HepG2 (cell line): ENCODE data around the gene TRAPPC3. TPM values are rescaled to one million over a fixed set of nuclear protein-coding genes. Genes with fewer than 3 reads are reported as not detected.

ENCODE experiments used
- ATAC-seq: fragments of 200-7000 bp; cut with Tn5 transposase; 3 replicates; pipeline ENCODE4 v1.9.1; 2020; ENCODE audit warnings: mild to moderate bottlenecking, moderate library complexity
- BruUV-seq: library from RNA; stranded (reverse); fragments of 400-500 nt; replicated peaks from 2 replicates; lab custom pipeline; 2021; lab: Mats Ljungman, UMichigan
- CTCF ChIA-PET: fragments of 300-600 bp; formaldehyde crosslinking; extraction: SDS; loops from one replicate; lab custom pipeline; 2021; ENCODE audit warnings: low total read pairs, inconsistent platforms, low intra/inter-chr PET ratio; lab: Yijun Ruan, JAX
- POLR2A ChIA-PET: fragments of 350-600 bp; sonication (Branson Sonifier 250); formaldehyde crosslinking; loops from one replicate; lab custom pipeline; 2020; ENCODE audit warnings: antibody characterized with exemption, inconsistent platforms; lab: Yijun Ruan, JAX
- DNase-seq: peaks from one replicate; pipeline ENCODE4 v3.0.0-alpha.2; 2015; ENCODE audit warnings: low spot score
- FAIRE-seq: peaks from 3 replicates; lab custom pipeline; 2011; peaks lifted over from hg19 to GRCh38; lab: Jason Lieb, UNC
- H2AFZ ChIP-seq: one replicate; pipeline ENCODE4 v1.6.1; 2011; ENCODE audit warnings: low read length, inconsistent platforms
- H3K27ac ChIP-seq: fragments of 300-600 bp; 3 replicates; pipeline ENCODE4 v1.8.0; 2011; ENCODE audit warnings: mixed run types, mild to moderate bottlenecking, mixed read lengths, low read length, inconsistent platforms; ENCODE audit not compliant: insufficient read depth; ENCODE audit errors: extremely low read length
- H3K27me3 ChIP-seq, 2 experiments: fragments of 200-600 bp in 1 of 2; 2 replicates in 1 of 2; 3 replicates in 1 of 2; pipeline versions ENCODE4 v1.6.0 to v1.8.0; 2011; ENCODE audit warnings: low read length in 2 of 2, mild to moderate bottlenecking in 2 of 2, moderate library complexity in 2 of 2, inconsistent platforms in 1 of 2; ENCODE audit not compliant: insufficient read depth in 2 of 2, control insufficient read depth in 1 of 2
- H3K36me3 ChIP-seq, 2 experiments: fragments of 200-600 bp in 1 of 2; replicated peaks in 1 of 2; 2 replicates in 1 of 2; 3 replicates in 1 of 2; pipeline versions ENCODE4 v1.5.1 to v1.8.0; 2011; ENCODE audit warnings: low read length in 2 of 2, inconsistent platforms in 1 of 2; ENCODE audit not compliant: insufficient read depth in 2 of 2, control insufficient read depth in 1 of 2
- H3K4me1 ChIP-seq: 2 replicates; pipeline ENCODE4 v1.5.1; 2012; ENCODE audit warnings: low read length, inconsistent platforms; ENCODE audit not compliant: insufficient read depth
- H3K4me2 ChIP-seq: 2 replicates; pipeline ENCODE4 v1.6.0; 2011; ENCODE audit warnings: low read depth, low read length, inconsistent platforms
- H3K4me3 ChIP-seq, 3 experiments: fragments of 200-600 bp in 1 of 3; sonication (generic), shearing (Covaris generic) in 1 of 3; replicated peaks in 1 of 3; 2 replicates each; pipeline ENCODE4 v1.5.1; 2011 to 2016; ENCODE audit warnings: low read length in 3 of 3, inconsistent platforms in 2 of 3, low read depth in 2 of 3, mild to moderate bottlenecking in 2 of 3, control low read depth in 1 of 3, mixed read lengths in 1 of 3; ENCODE audit not compliant: insufficient read depth in 1 of 3
- H3K79me2 ChIP-seq: one replicate; pipeline ENCODE4 v1.6.1; 2011; ENCODE audit warnings: low read length, inconsistent platforms; ENCODE audit not compliant: insufficient read depth
- H3K9ac ChIP-seq: 2 replicates; pipeline ENCODE4 v1.6.0; 2011; ENCODE audit warnings: mild to moderate bottlenecking, low read depth, low read length, inconsistent platforms; ENCODE audit not compliant: insufficient read depth
- H3K9me3 ChIP-seq: 2 replicates; pipeline ENCODE4 v1.5.1; 2012; ENCODE audit warnings: mild to moderate bottlenecking, low read length
- H4K20me1 ChIP-seq: 2 replicates; pipeline ENCODE4 v1.6.0; 2011; ENCODE audit warnings: inconsistent platforms, mild to moderate bottlenecking, low read length, moderate library complexity; ENCODE audit not compliant: insufficient read depth
- ARID2 ChIP-seq: sonication (generic); formaldehyde crosslinking; IDR thresholded peaks from 2 replicates; pipeline ENCODE4 v1.8.1; 2022; ENCODE audit warnings: mild to moderate bottlenecking, missing genetic modification reagents, borderline replicate concordance
- ATAD3A ChIP-seq: sonication (generic); formaldehyde crosslinking; IDR thresholded peaks from 2 replicates; pipeline ENCODE4 v1.4.0; 2020; ENCODE audit warnings: missing genetic modification reagents
- ETV5 ChIP-seq: IDR thresholded peaks from 2 replicates; pipeline ENCODE4 v1.6.1; 2018; ENCODE audit warnings: missing biosample characterization, missing genetic modification reagents, inconsistent platforms, borderline replicate concordance
- NR0B2 ChIP-seq: sonication (generic); formaldehyde crosslinking; IDR thresholded peaks from 2 replicates; pipeline ENCODE4 v1.4.0; 2020; ENCODE audit warnings: mild to moderate bottlenecking, missing genetic modification reagents
- PHF8 ChIP-seq: sonication (generic); formaldehyde crosslinking; IDR thresholded peaks from 2 replicates; pipeline ENCODE4 v1.5.0; 2020; ENCODE audit warnings: missing genetic modification reagents
- PLSCR1 ChIP-seq: sonication (generic); formaldehyde crosslinking; IDR thresholded peaks from 2 replicates; pipeline ENCODE4 v1.5.0; 2020; ENCODE audit warnings: missing genetic modification reagents, mild to moderate bottlenecking, borderline replicate concordance
- PTBP1 ChIP-seq: fragments of 200-400 bp; formaldehyde crosslinking; IDR thresholded peaks from 2 replicates; pipeline ENCODE4 v1.6.1; 2018; ENCODE audit warnings: low read length, low read depth; ENCODE audit not compliant: poor library complexity, severe bottlenecking
- RBFOX2 ChIP-seq: fragments of 200-400 bp; formaldehyde crosslinking; IDR thresholded peaks from 2 replicates; pipeline ENCODE4 v1.6.1; 2017; ENCODE audit warnings: low read depth, mild to moderate bottlenecking, low read length
- RCOR2 ChIP-seq: IDR thresholded peaks from 2 replicates; pipeline ENCODE4 v1.6.1; 2016; ENCODE audit warnings: missing biosample characterization, missing genetic modification reagents
- REL ChIP-seq: sonication (generic); formaldehyde crosslinking; conservative IDR thresholded peaks from 2 replicates; pipeline ENCODE4 v1.8.0; 2022; ENCODE audit warnings: mild to moderate bottlenecking, missing genetic modification reagents, moderate library complexity
- ZBTB14 ChIP-seq: sonication (generic); formaldehyde crosslinking; IDR thresholded peaks from 2 replicates; pipeline ENCODE4 v1.4.0; 2020; ENCODE audit warnings: missing genetic modification reagents
- ZNF138 ChIP-seq: sonication (generic); formaldehyde crosslinking; IDR thresholded peaks from 2 replicates; pipeline ENCODE4 v1.5.0; 2020; ENCODE audit warnings: mild to moderate bottlenecking, low read depth, missing genetic modification reagents
- ZNF543 ChIP-seq: sonication (generic); formaldehyde crosslinking; IDR thresholded peaks from 2 replicates; pipeline ENCODE4 v1.4.0; 2020; ENCODE audit warnings: mild to moderate bottlenecking, missing genetic modification reagents
- ZNF790 ChIP-seq: sonication (generic); formaldehyde crosslinking; IDR thresholded peaks from 2 replicates; pipeline ENCODE4 v1.8.0; 2022; ENCODE audit warnings: missing genetic modification reagents, mild to moderate bottlenecking, borderline replicate concordance
- ZNF879 ChIP-seq: sonication (generic); formaldehyde crosslinking; IDR thresholded peaks from 2 replicates; pipeline ENCODE4 v1.8.1; 2023; ENCODE audit warnings: missing genetic modification reagents
- ZNF883 ChIP-seq: sonication (generic); formaldehyde crosslinking; IDR thresholded peaks from 2 replicates; pipeline ENCODE4 v1.5.1; 2020; ENCODE audit warnings: mild to moderate bottlenecking, missing genetic modification reagents; ENCODE audit errors: not compliant biosample characterization
- ZSCAN25 ChIP-seq: sonication (generic); formaldehyde crosslinking; IDR thresholded peaks from 2 replicates; pipeline ENCODE4 v1.8.0; 2022; ENCODE audit warnings: mild to moderate bottlenecking, missing genetic modification reagents
- WGBS: methylation state at CpG from one replicate; pipeline ENCODE4 v1.1.6; 2017; ENCODE audit warnings: low lambda C conversion rate; 5-methylcytosine and 5-hydroxymethylcytosine counted together
- in situ Hi-C: cut with HindIII; loops from 2 replicates; pipeline ENCODE4 v1.10.0; 2017; ENCODE audit warnings: low pct_unique_long_range_greater_than_20kb; ENCODE audit not compliant: extremely low pct_ligation_motif_present
- intact Hi-C: fragments of 100-400 bp; cut with micrococcal nuclease; formaldehyde crosslinking; loops from one replicate; pipeline ENCODE4 v1.10.0; 2022; ENCODE audit not compliant: unreplicated experiment
- polyA plus RNA-seq, 8 experiments: library from polyadenylated mRNA; depleted of rRNA in 3 of 8; stranded (reverse) in 7 of 8; unstranded in 1 of 8; fragments of >200 nt; fragmentation: Illumina TruSeq in 4 of 8; extraction: Trizol in 4 of 8; gene quantifications; 2 replicates each; pipeline versions ENCODE4 v1.2.1 to v1.2.3, GENCODE V29; 2011 to 2016; ENCODE audit warnings: low read depth in 4 of 8, missing spikeins in 1 of 8, mixed read lengths in 1 of 8; ENCODE audit not compliant: insufficient read depth in 1 of 8
- total RNA-seq, 5 experiments: library from RNA; depleted of rRNA; stranded (reverse); fragments of >200 nt; fragmentation: Illumina TruSeq; extraction: Trizol; gene quantifications; 2 replicates each; pipeline ENCODE4 v1.2.3, GENCODE V29; 2016; ENCODE audit warnings: low read depth in 1 of 5
- TF ChIP-seq, protein P1 (sequence below), 2 experiments: fragments of 450-650 bp in 1 of 2; sonication (generic) in 1 of 2; formaldehyde crosslinking; IDR thresholded peaks; 2 replicates each; pipeline versions ENCODE4 v1.5.0 to v1.8.0; 2020 to 2022; ENCODE audit warnings: mild to moderate bottlenecking in 1 of 2, missing genetic modification reagents in 1 of 2
- TF ChIP-seq, protein P2 (sequence below): sonication (generic); formaldehyde crosslinking; IDR thresholded peaks from 2 replicates; pipeline ENCODE4 v1.8.0; 2022; ENCODE audit warnings: mild to moderate bottlenecking, missing genetic modification reagents, borderline replicate concordance

Gene TRAPPC3
- total and polyA plus RNA-seq, 2 of the 13 experiments (the other 11 are each of a cell fraction or from before 2014, with no cell fraction given): 53.7 to 62.4 TPM

- Histone ChIP-seq H3K79me2 (no peaks in the 10 kb centered on the region), H3K9me3 (no peaks in the 10 kb centered on the region), H3K4me3 (peak overlapping the region; percentile 53 to 69 (median 65)), H3K36me3 (no peaks in the 10 kb centered on the region), H3K27ac (no peak overlapping the region), H3K4me1 (peaks cover 41% of the 10 kb centered on the region), H3K9ac (peak overlapping the region; percentile 41; the same call in 1 of the 2 replicates), H2AFZ (peak overlapping the region; percentile 19), H4K20me1 (no peaks in the 10 kb centered on the region), H3K4me2 (peak overlapping the region; percentile 91), H3K27me3 (peaks cover 4 to 23% of the 10 kb centered on the region in 2 experiments; a peak in 2 of 5 replicates)
- CTCF ChIA-PET: no interaction called here
- WGBS: 5% methylated on average over 4 of the region's 18 CpGs
- BruUV-seq: no TSS peak
- DNase-seq (no peak), FAIRE-seq (no peak), ATAC-seq (peak; percentile 63)
- POLR2A ChIA-PET: interaction anchor here (1.2 to 1.9 kb wide), 4 partner anchors 9 to 191 kb away, joined by 3 to 7 read pairs (median 5); no protein-coding TSS in a partner anchor
- in situ Hi-C loops (no loop called here), intact Hi-C loops (no loop called here)
- TF ChIP-seq ZNF138 (CRISPR knock-in tag) (no peak), ARID2 (no peak), ATAD3A (no peak), ZNF790 (CRISPR knock-in tag) (no peak), PTBP1 (no peak), ZNF883 (CRISPR knock-in tag) (no peak), RCOR2 (CRISPR knock-in tag) (0 out of 2 replicates have a peak, but pooled peaks have one; percentile 37), NR0B2 (CRISPR knock-in tag) (no peak), ZBTB14 (CRISPR knock-in tag) (no peak), REL (CRISPR knock-in tag) (no peak), ZSCAN25 (no peak), RBFOX2 (0 out of 2 replicates have a peak, but pooled peaks have one; percentile 30), ZNF543 (CRISPR knock-in tag) (peak; percentile 85; the same call in 1 of the 2 replicates), PHF8 (CRISPR knock-in tag) (peak; percentile 76), ETV5 (peak; percentile 71; the same call in 1 of the 2 replicates), PLSCR1 (CRISPR knock-in tag) (no peak), ZNF879 (CRISPR knock-in tag) (no peak)
- TF ChIP-seq, protein P1, sequence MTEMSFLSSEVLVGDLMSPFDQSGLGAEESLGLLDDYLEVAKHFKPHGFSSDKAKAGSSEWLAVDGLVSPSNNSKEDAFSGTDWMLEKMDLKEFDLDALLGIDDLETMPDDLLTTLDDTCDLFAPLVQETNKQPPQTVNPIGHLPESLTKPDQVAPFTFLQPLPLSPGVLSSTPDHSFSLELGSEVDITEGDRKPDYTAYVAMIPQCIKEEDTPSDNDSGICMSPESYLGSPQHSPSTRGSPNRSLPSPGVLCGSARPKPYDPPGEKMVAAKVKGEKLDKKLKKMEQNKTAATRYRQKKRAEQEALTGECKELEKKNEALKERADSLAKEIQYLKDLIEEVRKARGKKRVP (CRISPR knock-in tag; IDR thresholded peaks at IDR 0.05): no peak
- TF ChIP-seq, protein P2, sequence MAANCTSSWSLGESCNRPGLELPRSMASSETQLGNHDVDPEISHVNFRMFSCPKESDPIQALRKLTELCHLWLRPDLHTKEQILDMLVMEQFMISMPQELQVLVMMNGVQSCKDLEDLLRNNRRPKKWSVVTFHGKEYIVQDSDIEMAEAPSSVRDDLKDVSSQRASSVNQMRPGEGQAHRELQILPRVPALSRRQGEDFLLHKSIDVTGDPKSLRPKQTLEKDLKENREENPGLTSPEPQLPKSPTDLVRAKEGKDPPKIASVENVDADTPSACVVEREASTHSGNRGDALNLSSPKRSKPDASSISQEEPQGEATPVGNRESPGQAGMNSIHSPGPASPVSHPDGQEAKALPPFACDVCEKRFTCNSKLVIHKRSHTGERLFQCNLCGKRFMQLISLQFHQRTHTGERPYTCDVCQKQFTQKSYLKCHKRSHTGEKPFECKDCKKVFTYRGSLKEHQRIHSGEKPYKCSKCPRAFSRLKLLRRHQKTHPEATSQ: no peak
Measured at GRCh38 chr1:36115200-36115669, 34.1 kb downstream of the TRAPPC3 start.
